Neural crest cell (in vitro differentiated cells): ENCODE results near the gene CARD8. TPM values are rescaled to one million over a fixed set of nuclear protein-coding genes. Genes with fewer than 3 reads are reported as not detected.

Experiments used
- DNase-seq: peaks from one replicate; pipeline ENCODE4 v3.0.0; 2021; ENCODE audit warnings: low read depth, mixed read lengths, low spot score
- H3K27ac Mint-ChIP-seq: one replicate; pipeline ENCODE4 v1.8.0; 2021; ENCODE audit warnings: mild to moderate bottlenecking, mixed read lengths; ENCODE audit not compliant: unreplicated experiment
- H3K27me3 Mint-ChIP-seq: 2 replicates; pipeline ENCODE4 v1.8.0; 2021; ENCODE audit warnings: low read depth, mild to moderate bottlenecking, mixed read lengths
- H3K36me3 Mint-ChIP-seq: 2 replicates; pipeline ENCODE4 v1.8.0; 2021; ENCODE audit warnings: low read depth, mild to moderate bottlenecking, mixed read lengths
- H3K4me1 Mint-ChIP-seq: 2 replicates; pipeline ENCODE4 v1.8.0; 2021; ENCODE audit warnings: mixed read lengths
- H3K4me3 Mint-ChIP-seq: one replicate; pipeline ENCODE4 v1.8.0; 2021; ENCODE audit warnings: mild to moderate bottlenecking, mixed read lengths
- H3K9me3 Mint-ChIP-seq: 2 replicates; pipeline ENCODE4 v1.8.0; 2021; ENCODE audit warnings: mixed read lengths
- long read RNA-seq: library from polyadenylated mRNA; unstranded; transcript quantifications from one replicate; pipeline ENCODE4 v2.0.0, GENCODE V29; 2020
- total RNA-seq: library from RNA; stranded (reverse); gene quantifications from 2 replicates; pipeline ENCODE4 v1.2.1, GENCODE V29; 2021
- TF ChIP-seq, protein P1 (sequence below): fragments of 200-600 bp; sonication (generic); conservative IDR thresholded peaks from 2 replicates; pipeline ENCODE4 v1.5.0; 2021; ENCODE audit warnings: antibody characterized with exemption, mild to moderate bottlenecking

CARD8 gene
- 65.8 and 73.8 TPM in 2 replicates for total RNA-seq
- long read RNA-seq, partial matches to known transcripts: 8 of 53 reads
- long read RNA-seq, other reads (novel, unspliced or antisense): 38 of 53 reads

DNA sequence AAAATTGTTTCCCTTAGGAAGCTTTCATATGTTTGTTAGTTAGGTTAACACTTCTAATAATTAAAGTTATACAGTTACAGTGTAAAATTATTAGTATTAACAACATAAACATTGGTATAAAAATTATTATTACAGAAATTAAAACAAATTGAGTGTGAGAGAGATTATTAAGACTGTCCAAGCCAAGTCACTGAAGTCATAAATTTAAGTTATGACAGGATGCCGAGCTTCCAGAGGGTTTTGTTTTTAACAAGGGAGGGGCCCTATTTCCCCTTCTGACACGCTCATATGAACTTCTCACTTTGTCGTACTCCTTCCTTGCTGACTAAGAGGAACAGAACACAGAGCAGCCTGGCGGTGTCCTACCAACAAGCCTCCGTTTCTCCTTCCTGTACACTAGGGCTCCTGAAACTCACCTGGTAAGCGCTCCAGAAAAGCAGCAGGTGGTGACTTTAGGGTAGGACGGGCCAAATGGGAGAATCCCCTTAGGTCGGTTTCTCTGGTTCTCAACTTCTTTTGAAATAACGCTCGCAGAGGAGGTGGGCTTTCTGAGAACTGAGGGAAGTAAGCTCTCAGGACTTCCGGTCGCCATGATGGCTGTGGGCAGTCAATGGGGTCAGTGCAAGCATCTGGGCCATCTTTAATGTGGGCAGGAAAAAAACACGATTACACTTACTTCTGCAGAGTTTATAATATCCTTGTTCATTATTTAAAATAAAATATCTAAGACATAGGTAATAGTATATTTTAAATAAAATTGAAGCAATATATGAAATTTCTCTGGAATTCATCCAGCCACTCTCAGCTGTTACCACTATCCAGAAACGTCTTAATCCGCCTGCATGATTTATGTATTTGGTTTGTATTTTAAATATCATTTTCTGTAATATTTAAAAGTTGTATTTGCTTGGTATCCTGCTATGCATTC is at the start of gene CARD8:
Gene CARD8, minus strand, starts transcription at position 537 of the 928 bp plus-strand sequence. CDS start 14,892 bp downstream, outside the sequence.
- peak; percentile 62 for DNase-seq
- no peaks in the 10 kb centered on the region for H3K27me3 Mint-ChIP-seq
- H3K27ac Mint-ChIP-seq: peak within 1 kb of the TSS; percentile 100
- no peaks in the 10 kb centered on the region for H3K9me3 Mint-ChIP-seq
- TF ChIP-seq, protein P1, sequence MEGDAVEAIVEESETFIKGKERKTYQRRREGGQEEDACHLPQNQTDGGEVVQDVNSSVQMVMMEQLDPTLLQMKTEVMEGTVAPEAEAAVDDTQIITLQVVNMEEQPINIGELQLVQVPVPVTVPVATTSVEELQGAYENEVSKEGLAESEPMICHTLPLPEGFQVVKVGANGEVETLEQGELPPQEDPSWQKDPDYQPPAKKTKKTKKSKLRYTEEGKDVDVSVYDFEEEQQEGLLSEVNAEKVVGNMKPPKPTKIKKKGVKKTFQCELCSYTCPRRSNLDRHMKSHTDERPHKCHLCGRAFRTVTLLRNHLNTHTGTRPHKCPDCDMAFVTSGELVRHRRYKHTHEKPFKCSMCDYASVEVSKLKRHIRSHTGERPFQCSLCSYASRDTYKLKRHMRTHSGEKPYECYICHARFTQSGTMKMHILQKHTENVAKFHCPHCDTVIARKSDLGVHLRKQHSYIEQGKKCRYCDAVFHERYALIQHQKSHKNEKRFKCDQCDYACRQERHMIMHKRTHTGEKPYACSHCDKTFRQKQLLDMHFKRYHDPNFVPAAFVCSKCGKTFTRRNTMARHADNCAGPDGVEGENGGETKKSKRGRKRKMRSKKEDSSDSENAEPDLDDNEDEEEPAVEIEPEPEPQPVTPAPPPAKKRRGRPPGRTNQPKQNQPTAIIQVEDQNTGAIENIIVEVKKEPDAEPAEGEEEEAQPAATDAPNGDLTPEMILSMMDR: no peak
- peaks cover 2% of the 10 kb centered on the region for H3K36me3 Mint-ChIP-seq
- peaks cover 48% of the 10 kb centered on the region for H3K4me1 Mint-ChIP-seq
- H3K4me3 Mint-ChIP-seq: peak within 1 kb of the TSS; percentile 100

GRCh38 chr19:48303866-48304265 is 48.2 kb upstream of the CARD8 start:
- TF ChIP-seq, protein P1: no peak
- H3K4me1 Mint-ChIP-seq: no peaks in the 10 kb centered on the region
- H3K36me3 Mint-ChIP-seq: no peaks in the 10 kb centered on the region
- DNase-seq: no peak
- no peak overlapping the region for H3K27ac Mint-ChIP-seq
- H3K9me3 Mint-ChIP-seq: no peaks in the 10 kb centered on the region
- H3K27me3 Mint-ChIP-seq: no peaks in the 10 kb centered on the region
- H3K4me3 Mint-ChIP-seq: no peak overlapping the region

DNA sequence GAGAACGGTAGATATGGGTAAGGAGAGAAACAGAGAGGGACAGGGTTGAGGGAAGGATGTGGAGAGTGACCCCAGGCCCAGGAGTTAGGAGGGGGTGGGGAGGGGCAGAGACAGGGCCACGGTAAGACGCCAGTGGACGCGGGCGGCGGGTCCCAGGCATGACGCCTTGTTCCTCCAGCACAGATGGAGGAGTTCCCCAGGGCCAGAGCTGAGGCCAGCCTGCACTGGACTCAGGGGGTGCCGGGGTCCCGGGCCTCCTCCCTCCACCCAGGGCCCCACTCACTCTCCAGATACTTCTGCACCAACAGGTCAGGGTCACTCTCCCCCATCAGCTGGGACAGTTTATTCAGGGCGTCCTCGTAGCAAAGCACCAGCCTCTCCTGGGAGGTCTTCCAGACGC is 47.7 kb upstream of the CARD8 start:
- TF ChIP-seq, protein P1: no peak
- Mint-ChIP-seq H3K4me3 (no peak overlapping the region), H3K4me1 (no peaks in the 10 kb centered on the region), H3K27ac (no peak overlapping the region), H3K9me3 (no peaks in the 10 kb centered on the region), H3K36me3 (no peaks in the 10 kb centered on the region), H3K27me3 (no peaks in the 10 kb centered on the region)
- DNase-seq: no peak

GRCh38 chr19:48302600-48302959 is 46.9 kb upstream of the CARD8 start:
- DNase-seq: no peak
- Mint-ChIP-seq H3K36me3 (no peaks in the 10 kb centered on the region), H3K27me3 (no peaks in the 10 kb centered on the region), H3K4me3 (no peak overlapping the region), H3K27ac (no peak overlapping the region), H3K4me1 (no peaks in the 10 kb centered on the region), H3K9me3 (no peaks in the 10 kb centered on the region)
- TF ChIP-seq, protein P1: no peak

DNA sequence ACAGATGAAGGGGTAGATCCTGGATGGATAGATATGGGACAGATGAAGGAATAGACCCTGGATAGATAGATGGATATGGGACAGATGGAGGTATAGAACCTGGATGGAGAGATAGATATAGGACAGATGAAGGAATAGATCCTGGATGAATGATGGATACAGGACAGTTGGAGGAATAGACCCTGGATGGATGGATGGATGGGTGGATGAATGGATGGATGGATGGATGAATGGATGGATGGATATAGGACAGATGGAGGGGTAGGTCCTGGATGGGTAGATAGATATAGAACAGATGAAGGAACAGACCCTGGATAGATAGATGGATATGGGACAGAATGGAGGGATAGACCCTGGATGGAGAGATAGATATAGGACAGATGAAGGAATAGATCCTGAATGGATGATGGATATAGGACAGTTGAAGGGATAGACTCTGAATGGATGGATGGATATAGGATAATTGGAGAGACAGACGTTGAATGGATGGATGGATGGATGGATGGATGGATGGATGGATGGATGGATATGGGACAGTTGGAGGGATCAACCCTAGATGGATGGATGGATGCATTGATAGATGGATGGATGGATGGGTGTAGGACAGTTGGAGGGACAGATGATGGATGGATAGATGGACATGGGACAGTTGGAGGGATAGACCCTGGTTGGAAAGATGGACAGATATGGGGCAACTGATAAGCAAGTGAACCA is 46.3 kb upstream of the CARD8 start:
- no peaks in the 10 kb centered on the region for H3K36me3 Mint-ChIP-seq
- H3K27ac Mint-ChIP-seq: no peak overlapping the region
- no peaks in the 10 kb centered on the region for H3K27me3 Mint-ChIP-seq
- no peak for DNase-seq
- no peak overlapping the region for H3K4me3 Mint-ChIP-seq
- H3K9me3 Mint-ChIP-seq: no peaks in the 10 kb centered on the region
- H3K4me1 Mint-ChIP-seq: no peaks in the 10 kb centered on the region
- TF ChIP-seq, protein P1: no peak
